HepG2 (cell line): Measurements from ENCODE around the gene GZF1. TPM values are rescaled to one million over a fixed set of nuclear protein-coding genes. Genes with fewer than 3 reads are reported as not detected.

Experiments
- ARID3A ChIP-seq: IDR thresholded peaks from 2 replicates; pipeline ENCODE4 v1.6.1; 2012; ENCODE audit warnings: low read depth, low read length, improper control_type of control experiment
- ARNT2 ChIP-seq: sonication (generic); formaldehyde crosslinking; IDR thresholded peaks from 2 replicates; pipeline ENCODE4 v1.8.0; 2022; ENCODE audit warnings: mild to moderate bottlenecking, low read depth, missing genetic modification reagents, moderate library complexity
- CHD2 ChIP-seq: IDR thresholded peaks from 2 replicates; pipeline ENCODE4 v1.6.1; 2011; ENCODE audit warnings: low read depth, low read length, improper control_type of control experiment
- ELK4 ChIP-seq: sonication (generic); formaldehyde crosslinking; IDR thresholded peaks from 2 replicates; pipeline ENCODE4 v1.9.0; 2021; ENCODE audit warnings: missing genetic modification reagents, borderline replicate concordance
- HMGA1 ChIP-seq: sonication (generic); formaldehyde crosslinking; conservative IDR thresholded peaks from 2 replicates; pipeline ENCODE4 v1.4.0; 2020; ENCODE audit warnings: missing genetic modification reagents
- IRF2 ChIP-seq: IDR thresholded peaks from 2 replicates; pipeline ENCODE4 v1.6.1; 2018; ENCODE audit warnings: missing genetic modification reagents, missing compliant biosample characterization
- KMT2A ChIP-seq: sonication (generic); formaldehyde crosslinking; IDR thresholded peaks from 2 replicates; pipeline ENCODE4 v1.4.0; 2020; ENCODE audit warnings: missing genetic modification reagents
- MEIS2 ChIP-seq: sonication (generic); formaldehyde crosslinking; IDR thresholded peaks from 2 replicates; pipeline ENCODE4 v1.9.0; 2021; ENCODE audit warnings: mild to moderate bottlenecking, missing genetic modification reagents
- NR2C2 ChIP-seq: sonication (generic); formaldehyde crosslinking; IDR thresholded peaks from 2 replicates; pipeline ENCODE4 v1.4.0; 2020; ENCODE audit warnings: missing genetic modification reagents, mild to moderate bottlenecking, moderate library complexity, borderline replicate concordance
- POLR2G ChIP-seq: fragments of 200-400 bp; formaldehyde crosslinking; IDR thresholded peaks from 2 replicates; pipeline ENCODE4 v1.6.1; 2018; ENCODE audit warnings: mild to moderate bottlenecking, low read depth, low read length, moderate library complexity
- RNF2 ChIP-seq: fragments of 450-650 bp; conservative IDR thresholded peaks from 2 replicates; pipeline ENCODE4 v1.6.1; 2016; ENCODE audit warnings: low read depth
- SIN3A ChIP-seq: IDR thresholded peaks from 2 replicates; pipeline ENCODE4 v1.6.1; 2011; ENCODE audit warnings: low read depth, mild to moderate bottlenecking, control low read depth, low read length, borderline replicate concordance
- TBX2 ChIP-seq: sonication (generic); formaldehyde crosslinking; IDR thresholded peaks from 2 replicates; pipeline ENCODE4 v1.5.0; 2020; ENCODE audit warnings: missing genetic modification reagents, mild to moderate bottlenecking, borderline replicate concordance
- ZBTB20 ChIP-seq: sonication (generic); formaldehyde crosslinking; IDR thresholded peaks from 2 replicates; pipeline ENCODE4 v1.8.1; 2023; ENCODE audit warnings: missing genetic modification reagents, low read depth, mild to moderate bottlenecking, borderline replicate concordance
- ZFP41 ChIP-seq: sonication (generic); formaldehyde crosslinking; IDR thresholded peaks from 2 replicates; pipeline ENCODE4 v1.4.0; 2020; ENCODE audit warnings: mild to moderate bottlenecking, missing genetic modification reagents, borderline replicate concordance
- ZGPAT ChIP-seq: IDR thresholded peaks from 2 replicates; pipeline ENCODE4 v1.6.1; 2016; ENCODE audit warnings: mild to moderate bottlenecking
- ZHX1 ChIP-seq: sonication (generic); formaldehyde crosslinking; IDR thresholded peaks from 2 replicates; pipeline ENCODE4 v1.8.1; 2022; ENCODE audit warnings: low read depth, mild to moderate bottlenecking, missing genetic modification reagents
- ZNF143 ChIP-seq: sonication (generic); formaldehyde crosslinking; IDR thresholded peaks from 2 replicates; pipeline ENCODE4 v1.4.0; 2020; ENCODE audit warnings: missing genetic modification reagents
- ZNF230 ChIP-seq: sonication (generic); formaldehyde crosslinking; IDR thresholded peaks from 2 replicates; pipeline ENCODE4 v1.4.0; 2020; ENCODE audit warnings: mild to moderate bottlenecking, missing genetic modification reagents
- ZNF713 ChIP-seq: sonication (generic); formaldehyde crosslinking; IDR thresholded peaks from 2 replicates; pipeline ENCODE4 v1.4.0; 2020; ENCODE audit warnings: mild to moderate bottlenecking, missing genetic modification reagents
- ZNF720 ChIP-seq: sonication (generic); formaldehyde crosslinking; IDR thresholded peaks from 2 replicates; pipeline ENCODE4 v1.4.0; 2020; ENCODE audit warnings: missing genetic modification reagents
- ZNF790 ChIP-seq: sonication (generic); formaldehyde crosslinking; IDR thresholded peaks from 2 replicates; pipeline ENCODE4 v1.8.0; 2022; ENCODE audit warnings: missing genetic modification reagents, mild to moderate bottlenecking, borderline replicate concordance
- polyA plus RNA-seq, 8 experiments: library from polyadenylated mRNA; depleted of rRNA in 3 of 8; stranded (reverse) in 7 of 8; unstranded in 1 of 8; fragments of >200 nt; fragmentation: Illumina TruSeq in 4 of 8; extraction: Trizol in 4 of 8; gene quantifications; 2 replicates each; pipeline versions ENCODE4 v1.2.1 to v1.2.3, GENCODE V29; 2011 to 2016; ENCODE audit warnings: low read depth in 4 of 8, missing spikeins in 1 of 8, mixed read lengths in 1 of 8; ENCODE audit not compliant: insufficient read depth in 1 of 8
- total RNA-seq, 5 experiments: library from RNA; depleted of rRNA; stranded (reverse); fragments of >200 nt; fragmentation: Illumina TruSeq; extraction: Trizol; gene quantifications; 2 replicates each; pipeline ENCODE4 v1.2.3, GENCODE V29; 2016; ENCODE audit warnings: low read depth in 1 of 5

GZF1 gene
- total and polyA plus RNA-seq, 2 of the 13 experiments (the other 11 are each of a cell fraction or from before 2014, with no cell fraction given), result 16.9 to 26.0 TPM

- TF ChIP-seq ZHX1, result 0 out of 2 replicates have a peak, but pooled peaks have one; percentile 79
- TF ChIP-seq IRF2 (CRISPR knock-in tag), result peak; percentile 88
- TF ChIP-seq ZNF713 (CRISPR knock-in tag), result 0 out of 2 replicates have a peak, but pooled peaks have one; percentile 31
- TF ChIP-seq HMGA1 (CRISPR knock-in tag), result no peak
- TF ChIP-seq NR2C2 (CRISPR knock-in tag), result peak; percentile 77
- TF ChIP-seq ZNF230, result peak; percentile 91; the same call in 1 of the 2 replicates
- TF ChIP-seq ZNF143 (CRISPR knock-in tag), result peak; percentile 83
- TF ChIP-seq ZBTB20, result no peak; the same call in 1 of the 2 replicates
- TF ChIP-seq MEIS2 (CRISPR knock-in tag), result peak; percentile 99
- TF ChIP-seq ARID3A, result peak; percentile 31; the same call in 1 of the 2 replicates
- TF ChIP-seq KMT2A (CRISPR knock-in tag), result peak; percentile 95
- TF ChIP-seq ELK4, result no peak
- no peak for TF ChIP-seq ZNF720 (CRISPR knock-in tag)
- TF ChIP-seq POLR2G, result peak; percentile 88
- TF ChIP-seq SIN3A, result peak; percentile 96
- TF ChIP-seq ZFP41, result peak; percentile 19
- 0 out of 2 replicates have a peak, but pooled peaks have one; percentile 47 for TF ChIP-seq CHD2
- TF ChIP-seq ZNF790 (CRISPR knock-in tag), result no peak; the same call in 1 of the 2 replicates
- peak; percentile 97 for TF ChIP-seq TBX2 (CRISPR knock-in tag)
- TF ChIP-seq ZGPAT (CRISPR knock-in tag), result peak; percentile 97
- TF ChIP-seq RNF2, result peak; percentile 87; the same call in 1 of the 2 replicates
- TF ChIP-seq ARNT2 (CRISPR knock-in tag), result peak; percentile 87
Observed at GRCh38 chr20:23357767-23358562, 4.0 kb upstream of the GZF1 start (continued).
